OCI-LY7 (cell line): ENCODE data around the gene ACOT8.

Experiments
- CTCF ChIP-seq: fragments of 200-600 bp; sonication (generic); conservative IDR thresholded peaks from 2 replicates; pipeline ENCODE4 v1.5.1; 2014; ENCODE audit warnings: mild to moderate bottlenecking, antibody characterized with exemption, low read length, moderate library complexity, mixed read lengths
- EZH2phosphoT487 ChIP-seq: fragments of 200-600 bp; sonication (generic); IDR thresholded peaks from 2 replicates; pipeline ENCODE4 v1.6.1; 2018; ENCODE audit warnings: low read depth, borderline replicate concordance, mild to moderate bottlenecking, mixed run types, antibody characterized with exemption, low read length, moderate library complexity, mixed read lengths

GRCh38 chr20:45880988-45881788 is 24.0 kb upstream of the ACOT8 start, which contains the start of gene ZSWIM1:
- TF ChIP-seq CTCF (no peak), EZH2phosphoT487 (no peak)
